DOHH2 (cell line): ENCODE results near the gene HEXIM1.

Experiments
- H3F3A ChIP-seq: fragments of 200-600 bp; sonication (generic), shearing (Covaris generic); 2 replicates; pipeline ENCODE4 v1.6.0; 2016; ENCODE audit warnings: antibody characterized with exemption, mild to moderate bottlenecking; ENCODE audit not compliant: control insufficient read depth, insufficient read depth
- H3K27ac ChIP-seq: fragments of 200-600 bp; sonication (generic); 2 replicates; pipeline ENCODE4 v1.5.1; 2014; ENCODE audit warnings: low read depth, mild to moderate bottlenecking, low read length, moderate library complexity
- H3K27me3 ChIP-seq: fragments of 200-600 bp; sonication (generic); 2 replicates; pipeline ENCODE4 v1.6.1; 2014; ENCODE audit warnings: mild to moderate bottlenecking, low read length, mixed read lengths; ENCODE audit not compliant: control insufficient read depth
- H3K36me3 ChIP-seq: fragments of 200-600 bp; sonication (generic); 2 replicates; pipeline ENCODE4 v1.6.1; 2014; ENCODE audit warnings: mild to moderate bottlenecking, low read length, moderate library complexity, mixed read lengths; ENCODE audit not compliant: control insufficient read depth
- H3K4me1 ChIP-seq: fragments of 200-600 bp; sonication (generic); 2 replicates; pipeline ENCODE4 v1.6.1; 2014; ENCODE audit warnings: mild to moderate bottlenecking, low read length, mixed read lengths; ENCODE audit not compliant: control insufficient read depth
- H3K4me2 ChIP-seq: fragments of 200-600 bp; sonication (generic); 2 replicates; pipeline ENCODE4 v1.6.0; 2014; ENCODE audit warnings: mild to moderate bottlenecking, low read length, moderate library complexity
- H3K4me3 ChIP-seq: fragments of 200-600 bp; sonication (generic); 2 replicates; pipeline ENCODE4 v1.5.1; 2014; ENCODE audit warnings: mild to moderate bottlenecking, low read length, mixed read lengths
- H3K79me2 ChIP-seq: fragments of 200-600 bp; sonication (generic); 2 replicates; pipeline ENCODE4 v1.6.1; 2014; ENCODE audit warnings: mild to moderate bottlenecking, low read length, mixed read lengths; ENCODE audit not compliant: control insufficient read depth
- H3K9me2 ChIP-seq: fragments of 200-600 bp; sonication (generic); replicated peaks from 2 replicates; pipeline ENCODE4 v1.6.1; 2014; ENCODE audit warnings: mild to moderate bottlenecking, low read length, mixed read lengths; ENCODE audit not compliant: control insufficient read depth
- H3K9me3 ChIP-seq: fragments of 200-600 bp; sonication (generic); 2 replicates; pipeline ENCODE4 v1.6.1; 2014; ENCODE audit warnings: antibody characterized with exemption, low read length, mixed read lengths; ENCODE audit not compliant: control insufficient read depth, insufficient read depth
- H4K20me1 ChIP-seq: fragments of 200-600 bp; sonication (generic); 2 replicates; pipeline ENCODE4 v1.6.0; 2014; ENCODE audit warnings: low read depth, mild to moderate bottlenecking, antibody characterized with exemption, low read length, moderate library complexity; ENCODE audit not compliant: control insufficient read depth, insufficient read depth
- CTCF ChIP-seq: fragments of 200-600 bp; sonication (generic); IDR thresholded peaks from one replicate; pipeline ENCODE4 v1.5.1; 2014; ENCODE audit warnings: antibody characterized with exemption, mild to moderate bottlenecking, low read depth, low read length; ENCODE audit not compliant: poor library complexity, severe bottlenecking
- EZH2phosphoT487 ChIP-seq: fragments of 200-600 bp; sonication (generic); IDR thresholded peaks from 2 replicates; pipeline ENCODE4 v1.6.1; 2017; ENCODE audit warnings: borderline replicate concordance, mild to moderate bottlenecking, antibody characterized with exemption, low read length, moderate library complexity, mixed read lengths

The HEXIM1 gene

GRCh38 chr17:45155029-45155428 is 6.8 kb downstream of the HEXIM1 start:
- H3K4me1 ChIP-seq = peaks cover 22% of the 10 kb centered on the region
- no peak overlapping the region for H3K4me3 ChIP-seq
- peaks cover 25% of the 10 kb centered on the region for H3K79me2 ChIP-seq
- peaks cover 21% of the 10 kb centered on the region for H3F3A ChIP-seq
- no peaks in the 10 kb centered on the region for H3K9me3 ChIP-seq
- TF ChIP-seq CTCF (no peak), EZH2phosphoT487 (no peak)
- H3K36me3 ChIP-seq = peaks cover 13% of the 10 kb centered on the region
- H4K20me1 ChIP-seq = peaks cover 4% of the 10 kb centered on the region; the same call in 1 of the 2 replicates
- H3K27ac ChIP-seq = no peak overlapping the region
- no peak overlapping the region for H3K4me2 ChIP-seq
- H3K27me3 ChIP-seq = no peaks in the 10 kb centered on the region
- no peaks in the 10 kb centered on the region for H3K9me2 ChIP-seq

- no peak overlapping the region for H3K27ac ChIP-seq
- peaks cover 17% of the 10 kb centered on the region for H3F3A ChIP-seq
- H3K79me2 ChIP-seq = peaks cover 27% of the 10 kb centered on the region
Observed at GRCh38 chr17:45155483-45155882, 7.2 kb downstream of the HEXIM1 start.

GRCh38 chr17:45156242-45156641 is 8.0 kb downstream of the HEXIM1 start:
- H3F3A ChIP-seq = peaks cover 10% of the 10 kb centered on the region
- TF ChIP-seq CTCF = no peak
- no peak for TF ChIP-seq EZH2phosphoT487
- H3K9me3 ChIP-seq = no peaks in the 10 kb centered on the region
- H3K36me3 ChIP-seq = peaks cover 19% of the 10 kb centered on the region
- H3K9me2 ChIP-seq = no peaks in the 10 kb centered on the region
- no peak overlapping the region for H3K4me2 ChIP-seq
- no peaks in the 10 kb centered on the region for H3K27me3 ChIP-seq
- H3K79me2 ChIP-seq = peaks cover 34% of the 10 kb centered on the region
- peaks cover 14% of the 10 kb centered on the region for H3K4me1 ChIP-seq
- peaks cover 2% of the 10 kb centered on the region; the same call in 1 of the 2 replicates for H4K20me1 ChIP-seq
- no peak overlapping the region for H3K4me3 ChIP-seq
- H3K27ac ChIP-seq = no peak overlapping the region

More at GRCh38 chr17:45155483-45155882, 7.2 kb downstream of the HEXIM1 start:
- Histone ChIP-seq H3K27me3 (no peaks in the 10 kb centered on the region), H3K9me2 (no peaks in the 10 kb centered on the region), H3K4me3 (no peak overlapping the region), H3K4me2 (no peak overlapping the region), H4K20me1 (peaks cover 2% of the 10 kb centered on the region; the same call in 1 of the 2 replicates), H3K4me1 (peaks cover 21% of the 10 kb centered on the region), H3K9me3 (no peaks in the 10 kb centered on the region), H3K36me3 (peaks cover 11% of the 10 kb centered on the region)
- TF ChIP-seq EZH2phosphoT487 (no peak), CTCF (no peak)
